ENCODE measurements around the gene ZNF343. TPM values are rescaled to one million over a fixed set of nuclear protein-coding genes. Genes with fewer than 3 reads are reported as not detected.

ZNF343 gene
- total RNA-seq, 1 donor from 2014 or later: 6.2 TPM

- Histone ChIP-seq H3K27me3 (ENCODE audit: control insufficient read depth, insufficient read depth, low read length) (no peaks in the 10 kb centered on the region), H3K4me3 (ENCODE audit: low read depth, low read length) (no peak overlapping the region), H3K36me3 (ENCODE audit: control insufficient read depth, insufficient read depth, low read length) (peaks cover 3% of the 10 kb centered on the region)
- TF ChIP-seq CTCF (IDR thresholded peaks at IDR 0.05; ENCODE audit: insufficient read depth, low read length, poor library complexity, severe bottlenecking): no peak
- no peak for DNase-seq (ENCODE audit: low read depth)
These were observed 25.2 kb downstream of the ZNF343 start for GRCh38 chr20:2483504-2483903.

GRCh38 chr20:2480381-2480780 lies 28.3 kb downstream of the ZNF343 start:
- peaks cover 2% of the 10 kb centered on the region for H3K36me3 ChIP-seq (ENCODE audit: control insufficient read depth, insufficient read depth, low read length)
- H3K4me3 ChIP-seq (ENCODE audit: low read depth, low read length): no peak overlapping the region
- no peak for TF ChIP-seq CTCF (IDR thresholded peaks at IDR 0.05; ENCODE audit: insufficient read depth, low read length, poor library complexity, severe bottlenecking)
- no peaks in the 10 kb centered on the region for H3K27me3 ChIP-seq (ENCODE audit: control insufficient read depth, insufficient read depth, low read length)
- DNase-seq (ENCODE audit: low read depth): no peak

GRCh38 chr20:2476742-2477615 lies 31.7 kb downstream of the ZNF343 start:
- H3K4me3 ChIP-seq (ENCODE audit: low read depth, low read length): no peak overlapping the region
- H3K27me3 ChIP-seq (ENCODE audit: control insufficient read depth, insufficient read depth, low read length): no peaks in the 10 kb centered on the region
- no peak for DNase-seq (ENCODE audit: low read depth)
- H3K36me3 ChIP-seq (ENCODE audit: control insufficient read depth, insufficient read depth, low read length): no peaks in the 10 kb centered on the region
- no peak for TF ChIP-seq CTCF (IDR thresholded peaks at IDR 0.05; ENCODE audit: insufficient read depth, low read length, poor library complexity, severe bottlenecking)

- DNase-seq (ENCODE audit: low read depth): no peak
- no peak for TF ChIP-seq CTCF (IDR thresholded peaks at IDR 0.05; ENCODE audit: insufficient read depth, low read length, poor library complexity, severe bottlenecking)
- Histone ChIP-seq H3K27me3 (ENCODE audit: control insufficient read depth, insufficient read depth, low read length) (no peaks in the 10 kb centered on the region), H3K36me3 (ENCODE audit: control insufficient read depth, insufficient read depth, low read length) (no peaks in the 10 kb centered on the region), H3K4me3 (ENCODE audit: low read depth, low read length) (no peak overlapping the region)
These were observed 32.6 kb downstream of the ZNF343 start for GRCh38 chr20:2475850-2476741.

GRCh38 chr20:2473516-2473915 lies 35.2 kb downstream of the ZNF343 start:
- H3K4me3 ChIP-seq (ENCODE audit: low read depth, low read length): no peak overlapping the region
- no peak for DNase-seq (ENCODE audit: low read depth)

More at GRCh38 chr20:2473516-2473915, 35.2 kb downstream of the ZNF343 start:
- no peak for TF ChIP-seq CTCF (IDR thresholded peaks at IDR 0.05; ENCODE audit: insufficient read depth, low read length, poor library complexity, severe bottlenecking)
- H3K27me3 ChIP-seq (ENCODE audit: control insufficient read depth, insufficient read depth, low read length): no peaks in the 10 kb centered on the region
- H3K36me3 ChIP-seq (ENCODE audit: control insufficient read depth, insufficient read depth, low read length): no peaks in the 10 kb centered on the region

All from kidney epithelial cell (primary cell).